ENCODE measurements around the gene KLHL18. TPM values are rescaled to one million over a fixed set of nuclear protein-coding genes. Genes with fewer than 3 reads are reported as not detected.

KLHL18 gene
- total RNA-seq, 4 donors from 2014 or later, result 20.8 to 50.7 (median 38.8) TPM

GRCh38 chr3:47295976-47296375 lies 13.2 kb downstream of the KLHL18 start:
- no peak for DNase-seq (ENCODE audit: low spot score in 2 of 2)

GRCh38 chr3:47296562-47297302 lies 14.0 kb downstream of the KLHL18 start:
- TF ChIP-seq EP300 (IDR thresholded peaks at IDR 0.05), result no peak
- TF ChIP-seq CTCF (IDR thresholded peaks at IDR 0.05), result no peak
- no peak for TF ChIP-seq POLR2AphosphoS5 (IDR thresholded peaks at IDR 0.05)
- TF ChIP-seq POLR2A (IDR thresholded peaks at IDR 0.05), result no peak
- no peak for DNase-seq (ENCODE audit: low spot score in 2 of 2)
- Histone ChIP-seq H3K9me3 (no peaks in the 10 kb centered on the region), H3K4me3 (no peak overlapping the region), H3K36me3 (peaks cover under 1% of the 10 kb centered on the region), H3K27me3 (no peaks in the 10 kb centered on the region), H3K4me1 (peaks cover 4% of the 10 kb centered on the region), H3K27ac (no peak overlapping the region)
- WGBS, result 88% methylated on average over 2 of the region's 2 CpGs

More at GRCh38 chr3:47295976-47296375, 13.2 kb downstream of the KLHL18 start:
- H3K27ac ChIP-seq, result no peak overlapping the region
- H3K27me3 ChIP-seq, result no peaks in the 10 kb centered on the region
- TF ChIP-seq EP300 (IDR thresholded peaks at IDR 0.05) (no peak), POLR2AphosphoS5 (IDR thresholded peaks at IDR 0.05) (no peak), CTCF (IDR thresholded peaks at IDR 0.05) (no peak), POLR2A (IDR thresholded peaks at IDR 0.05) (no peak)
- no peaks in the 10 kb centered on the region for H3K9me3 ChIP-seq
- H3K4me3 ChIP-seq, result no peak overlapping the region
- H3K4me1 ChIP-seq, result peaks cover 11% of the 10 kb centered on the region
- H3K36me3 ChIP-seq, result no peaks in the 10 kb centered on the region
- 91% methylated on average over 6 of the region's 6 CpGs for WGBS

GRCh38 chr3:47298439-47298838 lies 15.7 kb downstream of the KLHL18 start:
- H3K27me3 ChIP-seq, result no peaks in the 10 kb centered on the region
- no peaks in the 10 kb centered on the region for H3K4me1 ChIP-seq
- no peaks in the 10 kb centered on the region for H3K9me3 ChIP-seq
- H3K36me3 ChIP-seq, result peaks cover 10% of the 10 kb centered on the region
- WGBS, result 97% methylated on average over 3 of the region's 3 CpGs
- H3K4me3 ChIP-seq, result no peak overlapping the region
- TF ChIP-seq POLR2AphosphoS5 (IDR thresholded peaks at IDR 0.05) (no peak), EP300 (IDR thresholded peaks at IDR 0.05) (no peak), POLR2A (IDR thresholded peaks at IDR 0.05) (no peak), CTCF (IDR thresholded peaks at IDR 0.05) (no peak)
- no peak for DNase-seq (ENCODE audit: low spot score in 2 of 2)
- no peak overlapping the region for H3K27ac ChIP-seq

- DNase-seq (ENCODE audit: low spot score in 2 of 2), result peak in 1 of 2 donors; percentile 57
- Histone ChIP-seq H3K9me3 (no peaks in the 10 kb centered on the region), H3K4me1 (no peaks in the 10 kb centered on the region), H3K4me3 (no peak overlapping the region), H3K36me3 (peaks cover 10% of the 10 kb centered on the region), H3K27ac (no peak overlapping the region), H3K27me3 (no peaks in the 10 kb centered on the region)
- TF ChIP-seq CTCF (IDR thresholded peaks at IDR 0.05) (no peak), EP300 (IDR thresholded peaks at IDR 0.05) (no peak), POLR2AphosphoS5 (IDR thresholded peaks at IDR 0.05) (no peak), POLR2A (IDR thresholded peaks at IDR 0.05) (no peak)
- 85% methylated on average over 9 of the region's 9 CpGs for WGBS
These were observed 16.9 kb downstream of the KLHL18 start for GRCh38 chr3:47299381-47300318.

- no peak for TF ChIP-seq POLR2A (IDR thresholded peaks at IDR 0.05)
- Histone ChIP-seq H3K36me3 (peaks cover 10% of the 10 kb centered on the region), H3K4me3 (no peak overlapping the region), H3K4me1 (no peaks in the 10 kb centered on the region), H3K27ac (no peak overlapping the region), H3K27me3 (no peaks in the 10 kb centered on the region), H3K9me3 (no peaks in the 10 kb centered on the region)
- DNase-seq (ENCODE audit: low spot score in 2 of 2), result no peak
These were observed 18.7 kb downstream of the KLHL18 start for GRCh38 chr3:47301456-47301855.

All from suprapubic skin (tissue), 4 donors.